ENCODE data around the gene INHBB. TPM values are rescaled to one million over a fixed set of nuclear protein-coding genes. Genes with fewer than 3 reads are reported as not detected.
"Not testable (repeated sequence)": the region's sequence is repeated elsewhere in the genome, so short reads cannot be mapped to it uniquely, and the experiment has no call there.

Gene INHBB
- total RNA-seq, 1 donor from 2014 or later, result 7.1 TPM

DNA sequence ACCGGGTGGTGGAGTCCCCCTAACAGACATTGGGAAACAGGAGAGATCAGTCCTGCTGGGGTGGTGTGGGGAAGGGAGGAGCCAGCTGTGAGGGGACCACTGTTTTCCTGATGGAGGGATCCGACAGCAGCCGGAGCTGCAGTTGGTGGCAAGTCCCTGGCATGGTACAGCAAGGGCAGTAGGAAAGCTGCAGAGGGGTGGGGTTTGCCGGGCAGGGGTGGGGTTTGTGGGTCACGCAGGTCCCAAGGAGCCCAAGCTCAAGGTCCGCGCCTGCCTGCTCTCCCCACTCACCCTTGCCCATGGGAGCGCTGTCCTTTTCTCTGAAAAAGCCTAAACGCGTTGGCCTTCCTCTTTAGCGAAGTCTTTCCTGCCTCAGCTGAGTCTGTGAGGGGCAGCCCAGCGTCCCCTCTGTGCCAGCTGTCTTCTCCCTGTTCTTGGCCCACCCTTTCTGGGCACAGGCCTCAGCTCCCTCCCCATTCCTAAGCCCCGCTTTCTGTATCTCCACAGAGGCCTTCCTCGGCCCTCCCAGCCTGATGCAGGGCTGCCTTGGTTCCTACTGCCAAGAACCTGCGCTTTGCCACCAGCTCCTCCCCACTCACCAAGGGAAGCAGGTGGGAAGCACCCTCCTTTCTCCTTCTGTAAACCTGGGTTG, 29.3 kb upstream of the INHBB start:
- DNase-seq, result no peak

DNA sequence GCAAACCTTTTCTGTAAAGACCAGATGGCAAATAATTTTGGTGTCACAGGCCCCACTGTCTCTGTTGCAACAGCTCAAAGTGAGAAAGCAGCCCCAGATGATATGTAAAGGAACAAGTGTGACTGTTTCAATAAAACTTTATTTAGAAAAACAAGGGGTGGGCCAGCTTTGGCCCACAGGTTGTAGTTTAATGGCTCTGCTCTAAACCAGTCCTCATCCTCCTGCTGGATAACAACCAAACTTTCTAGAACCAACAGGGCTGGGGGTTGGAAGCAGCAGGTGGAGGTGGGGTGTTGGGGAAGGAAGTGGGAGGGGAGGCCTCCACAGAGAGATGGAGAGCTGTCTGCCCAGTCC, 28.8 kb upstream of the INHBB start:
- no peak for DNase-seq

GRCh38 chr2:120317916-120318315, 28.0 kb upstream of the INHBB start:
- DNase-seq, result no peak

DNA sequence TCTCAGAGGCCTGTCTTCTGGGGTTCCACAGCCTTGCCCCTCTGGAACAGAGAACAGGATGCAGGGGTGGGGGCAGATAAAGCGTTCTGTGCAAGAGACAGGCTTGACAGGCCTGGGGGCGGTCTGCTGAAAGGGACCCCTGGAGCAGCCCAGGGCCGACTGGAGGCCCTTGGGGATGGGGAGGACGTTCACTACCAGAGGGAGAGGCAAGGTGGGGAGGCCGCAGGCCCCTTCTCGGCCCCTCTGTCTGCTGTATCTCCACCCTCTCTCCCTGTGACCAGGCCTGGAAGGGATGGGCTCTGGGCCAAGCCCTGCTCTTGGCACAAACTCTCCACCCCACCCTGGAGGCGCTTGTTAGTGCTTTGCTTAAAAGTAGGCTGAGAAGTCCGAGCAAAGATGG, 27.3 kb upstream of the INHBB start:
- peak; percentile 22 for DNase-seq

GRCh38 chr2:120319123-120319522, 26.8 kb upstream of the INHBB start:
- peak; percentile 4 for DNase-seq

- no peak for DNase-seq
These were observed 26.1 kb upstream of the INHBB start for GRCh38 chr2:120319686-120320317.

- DNase-seq, result peak; percentile 74
These were observed 25.6 kb upstream of the INHBB start for GRCh38 chr2:120320318-120320851.

DNA sequence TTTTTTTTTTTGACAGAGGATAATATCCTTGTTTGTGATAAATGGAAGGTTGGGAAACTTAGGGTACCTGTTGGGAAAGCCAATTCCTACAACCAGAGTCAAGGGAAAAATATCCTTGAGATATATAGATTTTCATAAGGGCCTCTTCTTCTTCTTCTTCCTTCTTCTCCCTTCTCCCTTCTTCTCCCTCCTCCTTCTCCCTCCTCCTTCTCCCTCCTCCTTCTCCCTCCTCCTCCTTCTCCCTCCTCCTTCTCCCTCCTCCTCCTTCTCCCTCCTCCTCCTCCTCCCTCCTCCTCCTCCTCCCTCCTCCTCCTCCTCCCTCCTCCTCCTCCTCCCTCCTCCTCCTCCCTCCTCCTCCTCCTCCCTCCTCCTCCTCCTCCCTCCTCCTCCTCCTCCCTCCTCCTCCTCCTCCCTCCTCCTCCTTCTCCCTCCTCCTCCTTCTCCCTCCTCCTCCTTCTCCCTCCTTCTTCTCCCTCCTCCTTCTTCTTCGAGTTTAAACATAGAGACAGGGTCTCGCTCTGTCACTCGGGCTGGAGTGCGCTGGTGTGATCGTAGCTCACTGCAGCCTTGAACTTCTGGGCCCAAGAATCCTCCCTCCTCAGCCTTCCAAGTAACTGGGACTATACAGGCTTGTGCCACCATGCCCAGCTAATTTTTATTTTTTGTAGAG, 24.9 kb upstream of the INHBB start:
- not testable (repeated sequence) for DNase-seq

DNA sequence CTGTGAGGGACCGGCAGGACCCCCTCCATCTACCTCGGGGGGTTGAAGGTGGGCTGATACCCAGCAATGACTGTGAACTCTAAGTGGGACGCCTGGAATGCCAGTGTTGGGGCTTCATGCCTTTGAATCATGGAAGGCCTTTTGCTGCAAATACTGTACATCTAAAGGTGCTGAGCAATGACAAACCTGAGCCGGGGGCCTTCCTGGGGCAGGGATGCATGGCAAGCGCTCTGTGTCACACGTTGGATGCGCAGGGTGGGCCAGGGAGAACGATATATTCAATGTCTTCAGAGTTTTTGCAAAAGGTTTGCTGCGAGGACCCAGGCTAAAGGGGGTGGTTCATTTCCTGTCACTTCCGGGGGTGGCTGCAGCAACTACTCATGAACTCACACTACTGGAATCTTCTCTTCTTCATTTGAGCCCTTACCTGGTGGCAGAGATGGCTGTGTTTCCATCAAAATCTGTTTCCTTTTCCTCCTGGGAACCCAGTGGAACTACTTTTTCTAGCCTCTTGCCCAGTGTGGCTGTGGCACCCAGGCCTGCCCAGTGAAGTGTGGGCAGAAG, 24.1 kb upstream of the INHBB start:
- no peak for DNase-seq

- DNase-seq, result no peak
These were observed 23.6 kb upstream of the INHBB start for GRCh38 chr2:120322329-120322728.

DNA sequence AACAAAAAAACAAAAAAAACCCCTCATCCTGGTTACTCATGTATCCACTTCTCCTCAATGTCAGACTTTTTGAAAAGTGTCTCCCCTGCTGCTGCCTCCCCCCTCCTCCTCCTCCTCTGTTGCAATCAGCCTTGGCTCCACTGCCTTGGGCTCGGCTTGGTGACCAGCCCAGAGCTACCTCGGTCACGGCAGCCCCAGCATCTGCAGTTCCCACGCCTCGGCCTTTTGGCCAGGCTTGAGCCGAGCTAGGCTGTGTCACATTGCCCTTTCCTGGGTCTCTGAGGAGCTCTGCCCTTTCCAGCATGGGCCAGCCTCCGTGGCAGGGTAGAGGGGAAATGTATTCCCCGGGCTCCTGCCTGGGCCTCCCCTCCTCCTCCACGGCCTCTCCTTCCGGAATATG, 22.7 kb upstream of the INHBB start:
- peak; percentile 10 for DNase-seq

DNA sequence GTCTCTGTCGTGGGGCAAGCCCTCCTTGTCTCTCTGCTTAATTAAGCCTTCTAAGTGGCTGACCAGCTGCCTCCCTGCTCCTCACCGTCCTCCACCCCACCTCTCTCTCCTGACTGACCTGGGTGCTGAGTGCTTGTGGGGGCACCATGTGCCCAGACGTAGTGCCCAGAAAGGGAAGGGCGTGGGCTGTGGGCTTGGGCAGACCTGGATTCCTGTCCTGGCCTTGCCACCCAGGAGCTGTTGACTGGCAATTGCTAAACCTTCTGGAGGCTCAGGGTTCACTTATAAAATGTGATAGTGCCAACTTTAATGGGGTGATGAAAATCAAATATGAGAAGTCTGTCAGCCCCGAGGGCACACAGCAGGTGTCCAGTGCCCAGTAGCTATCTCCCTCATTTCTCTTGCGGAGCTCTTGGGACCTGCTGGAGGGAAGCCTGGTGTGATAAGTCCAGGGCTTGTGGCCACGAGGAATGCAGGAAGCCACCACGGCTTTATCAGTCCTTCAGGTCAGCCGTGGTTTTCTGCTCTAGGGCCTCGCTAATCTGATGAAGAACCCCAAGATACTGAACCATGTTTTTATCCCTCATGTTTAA, 22.0 kb upstream of the INHBB start:
- no peak for DNase-seq

GRCh38 chr2:120324933-120325332, 21.0 kb upstream of the INHBB start:
- DNase-seq, result no peak

DNA sequence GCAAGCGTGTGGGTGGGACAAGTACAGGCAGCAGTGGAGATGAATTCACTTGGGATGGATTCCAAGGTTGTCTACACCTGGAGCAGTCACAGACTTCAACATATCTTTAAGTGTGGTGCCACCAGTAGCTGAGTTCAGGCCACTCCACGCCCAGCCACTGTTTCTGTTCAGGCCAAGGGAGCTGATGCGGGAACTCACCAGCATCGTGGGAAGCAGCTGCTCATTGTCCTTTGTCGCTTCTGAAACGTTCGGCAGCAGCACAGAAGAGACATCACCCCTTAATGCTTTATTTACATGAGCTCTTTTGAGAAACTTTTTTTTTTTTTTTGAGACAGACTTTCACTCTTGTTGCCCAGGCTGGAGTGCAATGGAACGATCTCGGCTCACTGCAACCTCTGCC, 19.9 kb upstream of the INHBB start:
- no peak for DNase-seq

DNA sequence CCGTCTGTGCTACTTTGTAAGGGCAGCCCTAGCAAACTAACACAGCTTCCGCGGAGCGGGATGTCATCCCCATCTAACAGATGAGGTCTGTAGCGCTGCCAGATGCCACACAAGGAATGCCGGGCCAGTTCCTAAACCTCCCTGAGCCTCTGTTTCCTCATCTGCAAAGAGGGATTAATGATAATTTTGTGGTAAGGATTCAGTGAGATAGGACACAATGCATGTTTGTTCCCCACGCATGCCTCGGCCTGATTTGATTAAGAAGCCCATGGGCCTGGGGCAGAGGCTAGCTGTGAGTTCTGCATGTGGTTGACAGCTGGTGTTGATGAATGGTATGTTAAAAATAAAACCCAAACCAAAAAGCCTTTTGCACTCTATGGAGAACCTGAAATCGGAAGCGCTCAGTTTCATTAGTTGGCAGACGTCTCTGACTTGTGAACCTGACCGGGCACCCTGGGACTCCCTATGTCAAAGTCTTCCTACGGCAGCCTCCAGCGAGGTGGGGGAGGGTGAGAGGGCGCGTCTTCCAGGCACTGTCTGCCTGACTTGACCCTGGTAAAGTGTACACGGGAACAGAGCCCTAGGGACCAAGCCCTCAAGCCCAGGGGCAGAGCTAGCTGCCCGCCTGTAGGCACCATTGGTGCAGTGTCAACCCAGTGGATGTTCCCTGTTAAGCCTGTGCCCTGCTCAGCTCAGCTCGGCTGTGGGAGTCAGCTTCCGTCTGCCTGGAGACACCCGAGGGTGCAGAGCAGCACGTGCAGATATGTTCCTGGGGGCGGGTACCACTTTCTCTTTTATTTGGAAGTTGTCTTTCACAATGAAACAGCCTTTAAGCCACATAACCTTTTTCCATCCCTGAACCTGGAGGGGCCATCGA, 14.8 kb upstream of the INHBB start:
- DNase-seq, result peak; percentile 34

GRCh38 chr2:120331903-120332302, 14.0 kb upstream of the INHBB start:
- DNase-seq, result no peak

- no peak for DNase-seq
These were observed 13.6 kb upstream of the INHBB start for GRCh38 chr2:120332384-120332783.

- DNase-seq, result no peak
These were observed 11.9 kb upstream of the INHBB start for GRCh38 chr2:120334068-120334467.

- no peak for DNase-seq
These were observed 9.2 kb upstream of the INHBB start for GRCh38 chr2:120336749-120337148.

DNA sequence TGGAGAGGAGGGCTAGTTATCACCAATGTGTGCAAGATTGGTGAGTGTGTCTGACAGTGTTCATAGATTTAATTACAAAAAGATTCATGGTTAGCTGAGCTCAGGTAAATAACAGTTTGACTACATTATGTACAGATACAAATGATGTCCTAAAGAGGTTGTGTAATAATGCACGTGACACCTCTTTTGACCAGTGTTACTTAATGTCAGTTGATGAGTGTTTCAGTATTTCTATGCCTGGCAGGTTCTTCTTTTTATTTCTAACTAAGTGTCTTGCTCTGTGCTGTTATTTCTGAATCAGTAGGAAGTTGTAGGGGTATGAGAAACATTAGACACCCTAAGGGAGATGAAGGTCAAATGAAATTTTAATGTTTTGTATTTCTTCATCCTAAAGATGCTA, 7.9 kb upstream of the INHBB start:
- no peak for DNase-seq

- DNase-seq, result no peak
These were observed 4.0 kb upstream of the INHBB start for GRCh38 chr2:120341977-120342376.

DNA sequence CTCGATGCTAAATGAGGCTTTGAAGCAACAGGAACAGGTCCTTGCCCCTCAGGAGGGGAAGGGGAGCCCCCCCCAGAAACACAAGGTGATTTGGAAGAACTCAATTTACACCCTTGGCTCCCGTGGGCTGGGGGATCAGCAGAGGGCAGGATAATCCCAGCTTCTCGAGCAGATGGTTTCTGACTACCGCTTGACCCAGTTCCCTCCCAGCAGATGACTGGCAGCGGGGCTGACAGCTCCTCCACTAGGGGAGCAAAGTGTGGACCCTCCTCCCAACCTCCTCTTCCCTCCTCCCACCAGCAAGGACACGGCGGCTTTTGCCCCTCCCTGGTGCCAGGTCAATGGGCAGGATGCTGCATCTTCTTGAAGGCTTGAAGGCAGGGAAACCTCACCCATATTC, 3.5 kb upstream of the INHBB start:
- no peak for DNase-seq

Measured in skin of body (tissue), 2 donors.